IgD-negative memory B cell (primary cell): ENCODE data around the gene SLC1A5. TPM values are rescaled to one million over a fixed set of nuclear protein-coding genes. Genes with fewer than 3 reads are reported as not detected.
"Not testable (repeated sequence)": the region's sequence is repeated elsewhere in the genome, so short reads cannot be mapped to it uniquely, and the experiment has no call there.

Experiments
- H3K27ac Mint-ChIP-seq, 3 donors: one replicate each; pipeline ENCODE4 v1.8.0; 2020 to 2022; ENCODE audit warnings: mild to moderate bottlenecking in 3 of 3, mixed read lengths in 3 of 3, moderate library complexity in 1 of 3
- H3K27me3 Mint-ChIP-seq: one replicate; pipeline ENCODE4 v1.8.0; 2021; ENCODE audit warnings: mixed read lengths
- H3K36me3 Mint-ChIP-seq: one replicate; pipeline ENCODE4 v1.8.0; 2020; ENCODE audit warnings: mild to moderate bottlenecking, mixed read lengths
- H3K4me1 Mint-ChIP-seq, 3 donors: one replicate each; pipeline ENCODE4 v1.8.0; 2020 to 2022; ENCODE audit warnings: mixed read lengths in 3 of 3, mild to moderate bottlenecking in 1 of 3
- H3K4me3 Mint-ChIP-seq, 4 donors: one replicate each; pipeline ENCODE4 v1.8.0; 2020 to 2022; ENCODE audit warnings: mild to moderate bottlenecking in 4 of 4, mixed read lengths in 4 of 4, moderate library complexity in 3 of 4
- H3K9me3 Mint-ChIP-seq, 3 donors: one replicate each; pipeline ENCODE4 v1.8.0; 2020 to 2021; ENCODE audit warnings: mixed read lengths in 3 of 3, mild to moderate bottlenecking in 1 of 3
- polyA plus RNA-seq: library from polyadenylated mRNA; unstranded; fragments of 300-500 nt; fragmentation: Illumina TruSeq; gene quantifications from one replicate; pipeline ENCODE4 v1.2.3, GENCODE V29; 2021

SLC1A5 gene
- polyA plus RNA-seq = 38.2 TPM

GRCh38 chr19:46788262-46788967 lies at the start of gene SLC1A5:
SLC1A5 (minus strand) TSS chr19:46788594; CDS start chr19:46787965, 629 bp downstream.
- Mint-ChIP-seq H3K27me3 (no peaks in the 10 kb centered on the region), H3K9me3 (peaks cover 0 to 2% (median 0%) of the 10 kb centered on the region in 3 donors), H3K4me1 (peaks cover 23 to 34% (median 28%) of the 10 kb centered on the region in 3 donors), H3K36me3 (no peaks in the 10 kb centered on the region), H3K4me3 (peak within 1 kb of the TSS; percentile 93 to 99 (median 96)), H3K27ac (peak within 1 kb of the TSS; percentile 64 to 98 (median 95))

- no peak overlapping the region for H3K4me3 Mint-ChIP-seq
- H3K27me3 Mint-ChIP-seq = no peaks in the 10 kb centered on the region
- H3K9me3 Mint-ChIP-seq = no peaks in the 10 kb centered on the region
- H3K4me1 Mint-ChIP-seq = peaks cover 0 to 5% (median 0%) of the 10 kb centered on the region in 3 donors
- peaks cover 5% of the 10 kb centered on the region for H3K36me3 Mint-ChIP-seq
- H3K27ac Mint-ChIP-seq = no peak overlapping the region
Measured at GRCh38 chr19:46838160-46838559, 49.8 kb upstream of the SLC1A5 start.

GRCh38 chr19:46834984-46835383 lies 46.6 kb upstream of the SLC1A5 start:
- Mint-ChIP-seq H3K27ac (no peak overlapping the region), H3K4me3 (no peak overlapping the region), H3K27me3 (no peaks in the 10 kb centered on the region), H3K4me1 (peaks cover 0 to 5% (median 0%) of the 10 kb centered on the region in 3 donors), H3K9me3 (peaks cover 0 to 3% (median 0%) of the 10 kb centered on the region in 3 donors), H3K36me3 (peaks cover 3% of the 10 kb centered on the region)

- Mint-ChIP-seq H3K9me3 (peaks cover 0 to 3% (median 0%) of the 10 kb centered on the region in 3 donors), H3K4me3 (no peak overlapping the region), H3K4me1 (peaks cover 0 to 5% (median 1%) of the 10 kb centered on the region in 3 donors), H3K27ac (no peak overlapping the region), H3K36me3 (peaks cover 3% of the 10 kb centered on the region), H3K27me3 (no peaks in the 10 kb centered on the region)
Measured at GRCh38 chr19:46834121-46834520, 45.7 kb upstream of the SLC1A5 start.

- Mint-ChIP-seq H3K4me1 (peaks cover 0 to 5% (median 2%) of the 10 kb centered on the region in 3 donors), H3K9me3 (peaks cover 0 to 3% (median 0%) of the 10 kb centered on the region in 3 donors), H3K4me3 (no peak overlapping the region), H3K27ac (no peak overlapping the region), H3K27me3 (no peaks in the 10 kb centered on the region), H3K36me3 (no peaks in the 10 kb centered on the region)
Measured at GRCh38 chr19:46830864-46831263, 42.5 kb upstream of the SLC1A5 start.

- Mint-ChIP-seq H3K36me3 (no peaks in the 10 kb centered on the region), H3K9me3 (peaks cover 0 to 6% (median 0%) of the 10 kb centered on the region in 3 donors), H3K27ac (no peak overlapping the region), H3K4me3 (no peak overlapping the region), H3K27me3 (no peaks in the 10 kb centered on the region), H3K4me1 (peaks cover 15 to 20% (median 18%) of the 10 kb centered on the region in 3 donors)
Measured at GRCh38 chr19:46828484-46828883, 40.1 kb upstream of the SLC1A5 start.

GRCh38 chr19:46825731-46826055 lies 37.3 kb upstream of the SLC1A5 start:
- Mint-ChIP-seq H3K9me3 (peaks cover 0 to 3% (median 0%) of the 10 kb centered on the region in 3 donors), H3K27me3 (no peaks in the 10 kb centered on the region), H3K4me3 (peak overlapping the region in 2 of 4 donors; percentile 61 to 97), H3K27ac (peak overlapping the region; percentile 83 to 98 (median 95)), H3K36me3 (no peaks in the 10 kb centered on the region), H3K4me1 (peaks cover 24 to 33% (median 33%) of the 10 kb centered on the region in 3 donors)

- Mint-ChIP-seq H3K4me3 (peak overlapping the region; percentile 61 to 97 (median 84)), H3K4me1 (peaks cover 28 to 38% (median 37%) of the 10 kb centered on the region in 3 donors), H3K9me3 (peaks cover 0 to 3% (median 0%) of the 10 kb centered on the region in 3 donors), H3K27ac (peak overlapping the region; percentile 83 to 98 (median 95)), H3K27me3 (no peaks in the 10 kb centered on the region), H3K36me3 (no peaks in the 10 kb centered on the region)
Measured at GRCh38 chr19:46824890-46825730, 36.7 kb upstream of the SLC1A5 start.

- peak overlapping the region; percentile 56 to 76 (median 63) for H3K27ac Mint-ChIP-seq
- H3K9me3 Mint-ChIP-seq = peaks cover 0 to 3% (median 0%) of the 10 kb centered on the region in 3 donors
- peaks cover 37 to 42% (median 40%) of the 10 kb centered on the region in 3 donors for H3K4me1 Mint-ChIP-seq
- peak overlapping the region; percentile 35 to 83 (median 44) for H3K4me3 Mint-ChIP-seq
- H3K27me3 Mint-ChIP-seq = no peaks in the 10 kb centered on the region
- no peaks in the 10 kb centered on the region for H3K36me3 Mint-ChIP-seq
Measured at GRCh38 chr19:46823049-46823448, 34.7 kb upstream of the SLC1A5 start.

- Mint-ChIP-seq H3K4me1 (peaks cover 37 to 42% (median 40%) of the 10 kb centered on the region in 3 donors), H3K4me3 (peak overlapping the region; percentile 61 to 89 (median 79))
- H3K27me3 Mint-ChIP-seq = not testable (repeated sequence)
Measured at GRCh38 chr19:46822410-46822787, 34.0 kb upstream of the SLC1A5 start.

GRCh38 chr19:46821512-46822409 lies 33.4 kb upstream of the SLC1A5 start:
- H3K27ac Mint-ChIP-seq = peak overlapping the region; percentile 79 to 95 (median 92)
- H3K36me3 Mint-ChIP-seq = no peaks in the 10 kb centered on the region
- peaks cover 0 to 3% (median 0%) of the 10 kb centered on the region in 3 donors for H3K9me3 Mint-ChIP-seq
- peaks cover 39 to 44% (median 40%) of the 10 kb centered on the region in 3 donors for H3K4me1 Mint-ChIP-seq
- H3K4me3 Mint-ChIP-seq = peak overlapping the region; percentile 61 to 89 (median 79)
- no peaks in the 10 kb centered on the region for H3K27me3 Mint-ChIP-seq

More at GRCh38 chr19:46822410-46822787, 34.0 kb upstream of the SLC1A5 start:
- H3K9me3 Mint-ChIP-seq, H3K36me3 Mint-ChIP-seq: not testable (repeated sequence)
- peak overlapping the region; percentile 79 to 95 (median 92) for H3K27ac Mint-ChIP-seq

- Mint-ChIP-seq H3K4me3 (peak overlapping the region in 1 of 4 donors; percentile 26), H3K4me1 (peaks cover 24 to 31% (median 25%) of the 10 kb centered on the region in 3 donors), H3K27me3 (peaks cover 2% of the 10 kb centered on the region), H3K9me3 (no peaks in the 10 kb centered on the region), H3K27ac (peak overlapping the region; percentile 16 to 92 (median 53)), H3K36me3 (no peaks in the 10 kb centered on the region)
Measured at GRCh38 chr19:46818812-46819211, 30.4 kb upstream of the SLC1A5 start.

GRCh38 chr19:46815833-46816627 lies 27.6 kb upstream of the SLC1A5 start:
- peaks cover 11 to 19% (median 18%) of the 10 kb centered on the region in 3 donors for H3K4me1 Mint-ChIP-seq
- peaks cover 2% of the 10 kb centered on the region for H3K27me3 Mint-ChIP-seq
- H3K4me3 Mint-ChIP-seq = no peak overlapping the region
- H3K9me3 Mint-ChIP-seq = no peaks in the 10 kb centered on the region
- no peak overlapping the region for H3K27ac Mint-ChIP-seq
- no peaks in the 10 kb centered on the region for H3K36me3 Mint-ChIP-seq
